Lower leg skin (tissue), 3 donors: ENCODE results near the gene KIF17.

Experiments
- POLR2A ChIP-seq, 2 donors: fragments of 450-650 bp; IDR thresholded peaks; one replicate each; pipeline ENCODE4 v1.6.1; 2016 to 2017; ENCODE audit warnings: antibody characterized with exemption in 2 of 2, mild to moderate bottlenecking in 1 of 2, moderate library complexity in 1 of 2
- TF ChIP-seq, protein P1 (sequence below), 3 donors: fragments of 450-650 bp; IDR thresholded peaks; one replicate each; pipeline ENCODE4 v1.5.1; 2016; ENCODE audit warnings: antibody characterized with exemption in 3 of 3, mild to moderate bottlenecking in 3 of 3, moderate library complexity in 2 of 3

GRCh38 chr1:20706841-20707240 is 11.0 kb downstream of the KIF17 start:
- TF ChIP-seq, protein P1, sequence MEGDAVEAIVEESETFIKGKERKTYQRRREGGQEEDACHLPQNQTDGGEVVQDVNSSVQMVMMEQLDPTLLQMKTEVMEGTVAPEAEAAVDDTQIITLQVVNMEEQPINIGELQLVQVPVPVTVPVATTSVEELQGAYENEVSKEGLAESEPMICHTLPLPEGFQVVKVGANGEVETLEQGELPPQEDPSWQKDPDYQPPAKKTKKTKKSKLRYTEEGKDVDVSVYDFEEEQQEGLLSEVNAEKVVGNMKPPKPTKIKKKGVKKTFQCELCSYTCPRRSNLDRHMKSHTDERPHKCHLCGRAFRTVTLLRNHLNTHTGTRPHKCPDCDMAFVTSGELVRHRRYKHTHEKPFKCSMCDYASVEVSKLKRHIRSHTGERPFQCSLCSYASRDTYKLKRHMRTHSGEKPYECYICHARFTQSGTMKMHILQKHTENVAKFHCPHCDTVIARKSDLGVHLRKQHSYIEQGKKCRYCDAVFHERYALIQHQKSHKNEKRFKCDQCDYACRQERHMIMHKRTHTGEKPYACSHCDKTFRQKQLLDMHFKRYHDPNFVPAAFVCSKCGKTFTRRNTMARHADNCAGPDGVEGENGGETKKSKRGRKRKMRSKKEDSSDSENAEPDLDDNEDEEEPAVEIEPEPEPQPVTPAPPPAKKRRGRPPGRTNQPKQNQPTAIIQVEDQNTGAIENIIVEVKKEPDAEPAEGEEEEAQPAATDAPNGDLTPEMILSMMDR (IDR thresholded peaks at IDR 0.05), result no peak
- TF ChIP-seq POLR2A (IDR thresholded peaks at IDR 0.05), result no peak
